ENCODE measurements around the gene VPS26C.
"Not testable (repeated sequence)": the region's sequence is repeated elsewhere in the genome, so short reads cannot be mapped to it uniquely, and the experiment has no call there.

Gene VPS26C

DNA sequence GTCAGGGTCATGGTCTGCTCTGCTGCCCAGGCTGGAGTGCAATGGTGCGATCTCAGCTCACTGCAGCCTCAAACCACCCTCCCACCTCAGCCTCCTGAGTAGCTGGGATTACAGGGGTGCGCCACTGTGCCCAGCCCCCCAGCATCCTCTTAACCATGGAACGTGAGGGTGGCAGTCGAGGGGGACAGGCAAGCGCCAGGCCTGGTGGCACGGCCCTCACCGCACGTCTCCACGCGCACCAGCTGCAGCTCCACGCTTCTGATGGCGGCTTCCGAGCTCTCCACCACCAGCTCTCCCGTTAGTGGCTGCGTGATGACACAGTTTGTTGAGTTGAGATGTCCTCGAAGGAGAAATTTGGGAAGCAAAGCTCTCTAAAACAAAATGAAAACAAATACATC lies 39.1 kb downstream of the VPS26C start:
- no peak for DNase-seq

DNA sequence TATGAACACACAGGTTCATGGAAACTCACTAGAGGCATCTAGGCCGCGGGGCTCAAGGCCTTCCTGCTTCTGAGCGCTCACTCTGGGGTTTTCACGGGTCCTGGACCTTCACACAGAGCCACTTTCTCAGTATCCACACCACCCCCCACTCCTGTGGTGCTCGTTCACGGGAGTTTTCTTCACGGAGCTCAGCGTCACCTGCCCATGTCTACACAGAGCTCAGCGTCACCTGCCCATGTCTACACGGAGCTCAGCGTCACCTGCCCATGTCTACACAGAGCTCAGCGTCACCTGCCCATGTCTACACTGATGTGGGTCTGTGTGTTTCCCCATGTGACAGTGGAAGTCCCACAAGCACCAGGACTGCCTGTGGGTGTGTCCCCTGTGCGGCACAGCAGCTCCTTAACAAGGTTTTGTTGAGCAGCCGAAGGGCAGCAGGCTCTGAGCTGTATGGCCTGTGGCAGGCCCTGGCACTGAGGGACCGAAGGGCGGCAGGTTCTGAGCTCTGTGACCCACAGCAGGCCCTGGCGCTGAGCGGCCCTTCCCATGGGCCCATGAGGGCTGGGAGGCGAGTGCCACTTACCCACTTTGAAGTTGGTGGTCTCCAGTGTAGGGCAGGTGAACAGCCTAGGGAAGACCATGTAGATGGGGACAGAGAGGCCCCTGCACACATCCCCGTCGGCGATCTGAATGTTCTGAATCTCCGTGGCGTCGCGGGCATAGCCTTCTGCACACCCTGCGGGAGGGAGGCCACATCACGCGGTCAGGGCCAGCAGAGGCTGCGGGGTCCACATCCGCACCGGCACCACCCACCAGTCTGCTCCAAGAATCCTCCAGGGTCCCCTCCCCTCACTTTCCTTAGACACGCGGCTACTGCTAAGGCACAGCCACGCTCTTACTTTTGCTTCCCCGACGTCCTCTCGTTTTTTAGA lies 39.8 kb downstream of the VPS26C start:
- DNase-seq: no peak

DNA sequence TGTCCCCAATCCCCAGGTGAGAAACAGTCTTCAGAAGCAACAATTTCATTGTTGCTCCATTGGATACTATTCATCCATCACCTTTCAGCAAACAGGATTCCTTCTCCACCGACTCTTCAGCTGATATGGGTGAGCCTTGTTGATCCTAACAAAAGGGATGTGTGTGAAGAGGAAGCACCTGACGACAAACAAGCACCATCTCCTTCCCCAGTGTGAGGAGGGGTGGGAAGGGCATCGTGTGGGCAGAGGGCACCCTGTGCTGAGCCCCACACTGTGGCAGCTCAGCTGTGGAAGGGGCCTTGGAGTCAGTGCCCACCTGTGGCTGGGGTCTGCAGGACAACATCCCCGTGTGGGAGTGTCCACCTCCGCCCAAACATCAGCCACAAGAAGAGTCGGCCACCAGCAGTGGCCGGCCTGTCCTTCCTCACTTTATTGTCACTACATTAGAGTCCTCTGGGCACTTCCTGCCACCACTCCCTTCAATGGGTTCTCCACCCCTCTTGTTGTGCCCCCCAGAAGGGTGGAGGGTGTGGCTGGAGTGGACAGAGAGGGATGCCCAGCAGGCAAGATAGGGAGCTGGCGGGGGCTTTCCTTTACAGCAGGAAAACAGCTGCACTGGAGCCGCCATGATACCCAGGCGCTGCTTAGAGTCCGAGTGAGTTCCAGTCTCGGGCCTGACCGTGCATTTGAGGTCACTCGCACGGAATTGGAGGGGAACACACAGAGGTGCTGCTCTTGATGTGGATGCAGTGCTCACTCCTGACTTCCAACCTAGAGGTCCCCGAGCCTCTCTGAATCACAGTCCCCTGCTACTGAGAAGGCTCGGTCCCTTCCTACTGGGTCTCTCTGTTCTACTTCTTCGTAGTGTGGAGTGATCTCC lies 40.9 kb downstream of the VPS26C start:
- no peak for DNase-seq

DNA sequence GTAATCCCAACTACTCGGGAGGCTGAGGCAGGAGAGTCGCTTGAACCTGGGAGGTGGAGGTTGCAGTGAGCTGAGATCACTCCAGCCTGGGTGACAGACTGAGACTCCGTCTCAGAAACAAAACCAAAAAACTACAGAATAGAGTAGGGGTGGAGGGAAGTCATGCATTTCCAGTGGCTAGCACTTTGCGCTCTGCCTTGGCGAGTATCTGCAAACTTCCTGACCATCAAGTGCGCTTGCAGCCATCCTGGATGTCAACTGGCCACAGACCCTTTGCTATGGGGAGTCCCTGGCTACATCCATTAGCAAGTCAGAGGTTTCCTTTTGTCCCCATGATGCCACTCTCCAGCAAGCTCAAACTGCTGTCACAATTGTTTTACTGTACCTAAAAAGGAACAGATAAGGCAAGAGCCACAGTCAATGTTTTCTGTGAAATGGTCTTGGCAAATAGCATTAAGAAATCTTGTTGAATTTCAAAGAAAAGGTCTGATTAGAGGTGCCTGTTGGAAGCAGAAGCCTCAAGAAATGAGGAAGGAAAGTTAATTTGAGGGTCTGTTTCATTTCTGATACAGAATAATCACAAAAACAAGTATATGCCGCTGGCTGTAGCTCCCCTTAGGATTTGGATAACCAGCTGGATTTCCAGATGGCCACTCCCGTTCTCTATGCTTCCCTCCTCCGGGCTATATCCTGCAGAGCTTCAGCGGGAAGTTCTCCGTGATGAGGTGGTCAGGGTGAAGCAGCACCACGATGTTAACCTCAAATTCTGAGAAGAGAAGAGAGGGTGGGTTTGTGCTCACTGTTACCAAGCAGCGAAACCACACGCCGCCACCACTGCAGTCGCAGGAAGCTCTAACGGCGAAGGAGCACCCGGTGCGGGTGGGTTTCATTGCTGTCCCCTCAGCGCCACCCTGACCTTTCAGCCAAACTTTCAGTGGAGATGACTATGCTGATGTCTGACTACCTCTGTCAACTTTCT lies 42.0 kb downstream of the VPS26C start:
- no peak for DNase-seq

DNA sequence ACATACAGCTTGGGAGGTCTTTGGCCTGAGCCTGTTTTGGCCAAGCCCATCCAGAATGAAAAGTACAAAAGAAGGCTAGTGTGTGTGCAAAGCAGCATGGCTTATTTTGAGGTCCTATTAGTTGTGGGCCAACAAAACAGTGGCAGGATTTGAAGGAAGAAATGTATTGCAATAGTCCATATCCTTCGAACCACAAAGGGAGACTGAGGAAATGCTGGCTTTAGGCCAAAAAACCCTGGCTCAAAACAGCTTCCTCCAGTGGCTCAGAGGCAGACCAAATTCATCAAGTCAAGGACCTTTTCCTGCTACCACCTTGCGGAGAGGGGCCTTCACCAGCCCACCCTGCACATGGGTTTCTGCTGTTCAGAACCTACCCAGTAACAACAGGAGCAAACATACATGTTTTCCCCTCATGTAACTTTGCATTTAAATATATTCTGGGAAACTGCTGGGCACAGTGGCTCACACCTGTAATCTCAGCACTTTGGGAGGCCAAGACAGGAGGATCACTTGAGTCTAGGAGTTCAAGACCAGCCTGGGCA lies 43.3 kb downstream of the VPS26C start:
- no peak for DNase-seq

DNA sequence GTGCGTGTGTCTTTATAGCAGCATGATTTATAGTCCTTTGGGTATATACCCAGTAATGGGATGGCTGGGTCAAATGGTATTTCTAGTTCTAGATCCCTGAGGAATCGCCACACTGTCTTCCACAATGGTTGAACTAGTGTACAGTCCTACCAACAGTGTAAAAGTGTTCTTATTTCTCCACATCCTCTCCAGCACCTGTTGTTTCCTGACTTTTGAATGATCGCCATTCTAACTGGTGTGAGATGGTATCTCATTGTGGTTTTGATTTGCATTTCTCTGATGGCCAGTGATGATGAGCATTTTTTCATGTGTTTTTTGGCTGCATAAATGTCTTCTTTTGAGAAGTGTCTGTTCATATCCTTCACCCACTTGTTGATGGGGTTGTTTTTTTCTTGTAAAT lies 44.9 kb downstream of the VPS26C start:
- DNase-seq: not testable (repeated sequence)

DNA sequence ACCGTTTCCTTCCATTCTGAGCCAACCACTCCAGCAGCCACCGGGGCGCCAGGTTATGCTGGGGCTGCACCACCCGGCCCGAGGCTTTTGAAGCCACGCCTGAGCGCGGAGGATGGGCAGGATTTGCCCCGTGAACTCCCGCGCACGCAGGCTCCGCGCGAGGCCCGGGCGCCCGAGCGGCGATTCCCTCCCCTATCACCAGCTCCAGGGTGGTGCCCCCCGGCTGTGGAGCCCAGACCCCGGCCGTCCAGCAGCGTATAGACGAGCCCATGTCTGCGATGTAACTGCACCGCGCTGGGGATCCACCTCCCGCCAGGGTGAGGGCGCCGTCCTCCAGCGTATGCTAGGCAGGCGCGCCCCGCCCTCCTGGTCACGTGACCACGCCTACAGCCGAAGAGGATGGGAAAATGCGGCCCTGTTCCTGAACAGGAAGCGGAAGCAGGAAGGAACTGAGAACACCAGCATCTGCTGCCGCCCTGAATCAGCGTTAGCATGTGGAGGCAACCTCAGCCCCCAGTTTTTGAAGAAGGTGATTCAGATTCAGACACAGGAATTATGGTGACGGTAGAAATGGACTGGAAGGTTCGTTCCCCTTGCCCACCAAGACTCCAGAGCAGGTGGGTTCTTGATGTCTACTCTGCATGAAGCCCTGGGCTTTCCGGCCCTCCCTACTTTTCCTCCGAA lies 46.0 kb downstream of the VPS26C start:
- peak; percentile 90 for DNase-seq

DNA sequence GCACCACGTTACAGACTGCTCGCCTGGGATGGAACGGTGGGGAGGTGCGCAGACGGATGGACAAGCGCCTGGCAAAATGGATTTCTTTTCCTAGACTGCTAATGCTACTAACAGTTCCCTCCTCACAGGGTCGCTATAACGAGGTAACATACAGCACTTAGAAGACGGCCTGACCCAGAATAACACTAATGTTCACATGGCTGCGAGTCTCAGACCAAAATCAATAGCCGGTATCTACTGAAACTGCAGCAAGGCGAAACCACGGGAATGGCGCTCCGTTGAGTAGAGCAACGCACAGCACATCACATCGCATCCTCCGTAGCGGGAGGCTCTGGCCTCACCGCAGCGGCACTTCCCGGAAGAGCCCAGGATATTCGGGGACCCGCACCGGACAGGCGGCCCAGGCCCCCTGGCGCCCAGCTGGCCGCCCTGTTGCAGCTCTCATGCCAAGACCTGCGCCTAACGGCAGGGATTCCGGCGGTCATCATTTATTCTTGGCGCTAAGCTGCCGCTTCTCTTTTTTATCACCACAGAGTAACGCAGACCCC lies 46.6 kb downstream of the VPS26C start:
- DNase-seq: peak; percentile 55

DNA sequence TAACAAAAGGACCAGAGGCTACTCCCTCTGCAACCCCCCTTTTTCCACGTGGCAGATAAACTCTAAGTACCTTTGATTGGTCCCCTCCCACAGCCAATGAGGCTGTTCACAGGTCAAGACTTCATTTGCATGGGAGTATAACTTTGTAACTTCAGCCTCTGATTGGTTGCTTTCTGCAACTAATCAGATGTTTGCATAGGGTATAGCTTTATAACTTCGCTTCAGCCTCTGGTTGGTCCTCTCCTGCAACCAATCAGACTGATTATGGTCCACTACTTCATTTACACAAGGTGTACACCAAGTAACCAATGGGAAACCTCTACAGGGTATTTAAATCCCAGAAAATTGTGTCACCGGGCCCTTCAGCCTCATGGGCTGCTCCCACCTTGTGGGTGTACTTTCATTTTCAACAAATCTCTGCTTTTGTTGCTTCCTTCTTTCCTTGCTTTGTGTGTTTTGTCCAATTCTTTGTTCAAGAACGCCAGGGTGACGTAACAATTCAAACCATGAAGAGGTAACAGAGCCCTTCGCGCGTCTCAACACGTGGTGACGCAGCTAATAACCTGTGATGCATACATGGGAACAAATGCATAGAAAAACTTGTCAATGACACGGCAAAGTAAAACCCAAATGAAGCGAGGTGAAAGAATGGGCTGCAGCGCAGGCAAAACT lies 47.2 kb downstream of the VPS26C start:
- no peak for DNase-seq

DNA sequence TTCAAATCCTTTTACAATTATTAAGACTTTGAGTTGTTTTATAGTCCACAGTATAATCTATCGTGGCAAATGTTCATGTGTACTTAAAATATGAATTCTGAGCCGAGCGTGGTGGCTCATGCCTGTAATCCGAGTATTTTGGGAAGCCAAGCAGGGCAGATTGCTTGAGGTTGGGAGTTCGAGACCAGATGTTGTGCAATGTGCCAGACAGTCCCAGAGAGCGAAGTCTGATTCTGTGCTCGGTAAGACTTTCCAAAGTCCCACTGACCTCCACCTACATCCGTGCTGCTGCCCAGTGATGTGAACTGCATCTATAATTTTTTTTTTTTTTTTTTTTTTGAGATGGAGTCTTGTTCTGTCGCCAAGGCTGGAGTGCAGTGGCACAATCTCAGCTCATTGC lies 52.2 kb downstream of the VPS26C start:
- DNase-seq: no peak

DNA sequence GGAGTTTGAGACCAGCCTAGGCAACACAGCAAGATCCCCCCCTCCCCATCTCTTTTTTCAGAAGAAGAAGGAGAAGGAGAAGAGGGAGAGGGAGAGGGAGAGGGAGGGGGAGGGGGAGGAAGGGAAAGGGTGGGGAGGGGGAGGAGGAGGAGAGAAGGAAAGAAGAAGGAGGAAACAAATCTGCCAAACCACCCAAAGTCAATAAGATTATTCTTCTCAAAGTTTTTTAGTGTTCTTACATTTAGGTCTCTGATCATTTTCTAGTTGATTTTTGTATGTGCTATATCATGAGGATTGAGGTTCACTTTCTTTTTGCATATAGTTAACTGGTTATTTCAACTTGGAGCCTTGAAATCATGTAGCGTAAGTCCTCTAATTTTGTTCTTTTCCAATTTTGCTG lies 56.3 kb downstream of the VPS26C start:
- DNase-seq: no peak

DNA sequence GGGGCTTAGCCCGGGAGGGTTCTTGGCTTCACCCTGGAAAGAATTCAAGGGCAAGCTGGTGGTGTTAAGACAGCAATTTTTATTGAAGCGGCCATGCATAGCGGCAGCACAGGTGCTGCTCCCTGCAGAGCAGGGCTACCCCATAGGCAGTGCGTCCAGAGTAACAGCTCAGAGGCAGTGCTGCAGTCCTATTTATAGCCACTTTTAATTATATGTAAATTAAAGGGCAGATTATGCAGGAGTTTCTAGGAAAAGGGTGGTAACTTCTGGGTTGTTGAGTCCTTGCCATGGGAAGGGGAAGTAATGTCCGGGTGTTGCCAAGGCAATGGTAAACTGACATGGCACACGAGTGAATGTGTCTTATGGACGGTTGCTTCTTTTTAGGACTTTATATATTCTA lies 57.0 kb downstream of the VPS26C start:
- no peak for DNase-seq

DNA sequence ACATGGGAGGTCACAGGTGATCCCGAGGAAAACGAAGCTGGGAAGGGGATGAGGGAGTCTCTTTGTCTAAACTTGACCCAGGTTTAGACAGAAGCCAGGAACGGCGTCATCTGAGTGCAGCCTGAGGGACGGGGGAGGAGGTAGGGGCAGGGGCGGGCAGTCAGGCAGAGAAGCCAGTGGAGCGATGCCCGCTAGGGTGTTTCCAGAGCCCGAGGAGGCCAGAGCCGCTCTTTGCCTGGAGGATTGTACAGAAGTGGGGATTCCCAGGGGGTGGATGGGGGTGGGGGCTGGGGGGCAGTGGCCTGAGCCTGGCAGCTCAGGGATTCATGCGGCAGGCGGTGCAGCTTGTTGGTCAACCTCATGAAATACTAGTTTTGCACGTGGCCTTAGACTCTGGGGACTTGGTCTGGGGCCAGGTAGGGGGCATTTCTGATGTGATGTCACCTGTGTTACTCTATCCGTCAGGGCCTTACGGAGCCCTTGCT lies 58.4 kb downstream of the VPS26C start:
- DNase-seq: no peak

DNA sequence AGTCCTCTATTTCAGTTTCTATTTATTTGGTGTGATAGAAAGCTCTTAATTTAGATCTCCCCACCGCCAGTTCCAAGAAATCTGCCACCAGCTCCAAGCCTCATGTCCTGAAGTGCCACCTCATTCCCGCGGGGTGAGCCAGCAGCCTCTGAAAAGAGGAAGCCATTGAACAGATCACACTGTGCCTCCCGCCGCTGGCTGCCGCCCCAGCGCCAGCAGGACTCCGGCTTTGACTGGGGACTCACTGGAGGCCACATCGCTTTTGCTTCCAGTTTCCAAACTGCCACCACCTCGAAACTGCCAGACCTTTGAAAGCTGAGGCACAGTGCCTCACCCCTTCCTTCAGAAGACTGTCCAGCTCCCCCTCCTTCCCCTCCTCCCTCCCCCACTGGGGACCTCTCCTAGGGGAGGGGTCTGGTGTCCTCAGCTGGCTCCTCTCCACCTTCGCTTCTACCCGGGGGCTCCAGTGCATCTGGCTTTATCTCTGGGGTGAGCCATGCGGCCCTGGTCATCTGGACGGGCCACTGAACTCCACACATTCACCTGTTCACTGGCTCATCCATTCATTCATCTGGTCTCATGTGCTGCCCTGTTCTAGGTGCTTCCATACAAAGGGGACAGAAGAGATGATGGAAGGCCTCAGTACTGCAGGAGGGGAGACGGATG lies 58.9 kb downstream of the VPS26C start:
- peak; percentile 18 for DNase-seq

DNA sequence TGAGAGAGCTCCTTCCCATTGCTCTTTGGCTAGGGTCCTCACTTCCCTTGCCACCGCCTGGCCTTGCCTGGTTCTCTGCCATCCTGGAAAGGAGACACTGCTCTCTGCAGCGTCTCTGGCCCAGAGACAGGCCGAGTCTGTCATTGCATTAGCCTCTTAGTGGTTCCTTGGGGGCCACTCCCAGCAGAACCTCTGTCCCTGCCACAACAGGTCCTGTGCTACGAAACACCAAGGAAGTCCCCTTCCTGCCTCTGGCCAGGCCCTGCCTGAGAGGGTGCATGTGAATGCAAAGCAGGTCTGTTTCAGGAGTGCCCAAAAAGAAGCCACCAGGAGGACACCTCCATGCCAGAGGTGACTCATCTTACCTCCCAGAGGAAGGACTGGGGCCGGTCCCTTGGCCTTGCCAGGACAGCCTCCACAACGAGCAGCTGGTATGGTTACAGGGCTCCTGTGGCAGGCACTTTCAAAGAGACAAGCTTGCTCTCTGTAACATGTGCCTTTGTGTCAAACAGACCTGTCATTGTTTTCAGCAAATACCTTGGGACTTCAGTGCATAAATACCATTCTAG lies 59.6 kb downstream of the VPS26C start:
- DNase-seq: peak; percentile 17

DNA sequence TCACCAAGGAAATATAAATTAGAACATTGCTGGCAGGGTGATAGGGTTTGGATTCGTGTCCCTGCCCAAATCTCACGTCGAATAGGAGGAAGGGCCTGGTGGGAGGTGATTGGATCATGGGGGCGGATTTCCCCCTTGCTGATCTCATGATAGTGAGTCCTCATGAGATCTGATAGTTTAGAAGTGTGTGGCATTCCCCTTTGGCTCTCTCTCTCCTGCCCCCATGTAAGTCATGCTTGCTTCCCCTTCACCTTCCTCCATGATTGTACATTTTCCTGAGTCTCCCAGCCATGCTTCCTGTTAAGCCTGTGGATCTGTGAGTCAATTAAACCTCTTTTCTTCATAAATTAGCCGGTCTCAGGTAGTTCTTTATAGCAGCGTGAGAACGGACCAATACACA lies 60.6 kb downstream of the VPS26C start:
- DNase-seq: no peak

DNA sequence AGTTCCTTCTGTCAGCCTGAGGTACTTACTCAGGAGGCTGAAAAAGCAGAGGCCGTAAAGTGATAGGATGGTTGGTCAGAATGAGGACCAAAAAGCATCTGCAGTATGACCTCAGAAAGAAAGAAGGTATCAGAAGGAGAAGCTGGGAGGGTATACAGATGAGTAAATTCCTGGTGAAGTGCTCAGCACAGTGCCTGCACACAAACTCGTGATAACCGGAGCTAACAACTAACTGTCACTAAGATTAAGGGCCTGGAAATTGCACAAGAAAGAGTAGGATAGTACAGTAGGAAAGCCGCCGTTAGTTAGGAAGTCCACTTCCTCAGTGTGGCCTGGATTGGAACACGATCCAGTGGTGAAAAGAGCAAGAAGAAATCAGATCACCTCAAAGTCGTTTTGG lies 62.6 kb downstream of the VPS26C start:
- no peak for DNase-seq

DNA sequence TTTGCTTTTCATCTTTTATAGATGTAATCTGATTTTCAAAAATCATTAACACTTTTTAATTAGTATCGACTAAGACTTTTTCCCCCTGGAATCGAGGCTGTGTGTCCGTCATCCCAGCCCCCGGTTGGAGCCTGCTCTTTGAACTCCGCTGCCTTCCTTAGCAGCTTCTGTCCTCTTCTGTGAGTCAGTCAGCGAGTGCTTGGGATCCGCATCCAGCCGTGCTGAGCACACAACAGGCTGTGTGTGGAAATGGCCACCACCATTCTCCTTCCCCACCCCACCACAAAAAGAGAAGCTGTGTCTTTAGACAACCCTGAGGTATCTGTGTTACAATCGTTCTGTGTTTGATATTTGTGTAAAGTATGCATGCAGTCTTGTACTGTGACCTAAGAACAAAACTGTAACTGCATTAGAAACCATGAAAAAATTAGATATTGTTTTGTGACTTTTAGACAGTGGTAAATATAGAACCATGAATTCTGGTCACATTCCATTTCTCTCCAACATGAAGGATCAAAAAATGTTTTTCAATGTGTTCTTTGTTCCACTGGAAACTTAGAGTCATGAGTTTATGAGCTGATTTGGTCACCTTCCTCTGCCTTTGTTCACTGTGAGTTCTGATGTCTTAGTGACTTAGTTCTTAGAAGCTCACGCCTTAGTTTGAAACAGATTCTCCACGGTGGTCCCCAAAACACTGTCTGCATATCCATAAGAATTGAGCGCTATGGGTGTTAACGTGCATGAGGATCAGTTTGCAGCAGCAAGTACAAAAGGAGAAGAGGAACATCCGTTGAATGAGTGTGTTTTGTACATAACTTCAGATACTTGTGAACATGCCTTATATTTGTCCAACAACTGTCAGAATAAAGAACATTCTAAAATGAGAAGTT lies 64.7 kb downstream of the VPS26C start:
- DNase-seq: no peak
